NCI-H510A treated with DMSO at 0.1 percent for 48 hours (cell line): ENCODE data around the gene USP10.

Experiments used
- DNase-seq: peaks from one replicate; lab custom pipeline; 2025; lab: John Stamatoyannopoulos, UW

Gene USP10

DNA sequence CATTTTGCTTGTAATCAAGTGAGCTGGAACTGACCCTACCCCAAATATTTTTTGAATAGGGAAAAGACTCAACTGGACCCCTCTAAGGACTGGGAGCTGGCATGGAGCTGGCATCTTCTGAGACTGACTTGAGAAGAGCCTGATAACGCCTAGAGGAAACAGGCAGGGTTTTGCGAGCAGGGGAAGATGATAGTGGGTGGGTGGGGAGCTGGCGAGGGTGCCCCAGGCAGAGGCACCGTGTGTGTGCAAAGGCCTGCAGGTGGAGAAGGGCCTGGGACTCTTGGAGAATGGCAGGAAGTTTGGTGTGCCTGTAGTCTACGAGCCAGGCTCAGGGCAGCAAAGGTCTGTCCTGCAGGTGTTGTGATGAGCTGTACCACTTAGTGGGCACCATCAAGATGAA is 124.1 kb downstream of the USP10 start:
- no peak for DNase-seq

DNA sequence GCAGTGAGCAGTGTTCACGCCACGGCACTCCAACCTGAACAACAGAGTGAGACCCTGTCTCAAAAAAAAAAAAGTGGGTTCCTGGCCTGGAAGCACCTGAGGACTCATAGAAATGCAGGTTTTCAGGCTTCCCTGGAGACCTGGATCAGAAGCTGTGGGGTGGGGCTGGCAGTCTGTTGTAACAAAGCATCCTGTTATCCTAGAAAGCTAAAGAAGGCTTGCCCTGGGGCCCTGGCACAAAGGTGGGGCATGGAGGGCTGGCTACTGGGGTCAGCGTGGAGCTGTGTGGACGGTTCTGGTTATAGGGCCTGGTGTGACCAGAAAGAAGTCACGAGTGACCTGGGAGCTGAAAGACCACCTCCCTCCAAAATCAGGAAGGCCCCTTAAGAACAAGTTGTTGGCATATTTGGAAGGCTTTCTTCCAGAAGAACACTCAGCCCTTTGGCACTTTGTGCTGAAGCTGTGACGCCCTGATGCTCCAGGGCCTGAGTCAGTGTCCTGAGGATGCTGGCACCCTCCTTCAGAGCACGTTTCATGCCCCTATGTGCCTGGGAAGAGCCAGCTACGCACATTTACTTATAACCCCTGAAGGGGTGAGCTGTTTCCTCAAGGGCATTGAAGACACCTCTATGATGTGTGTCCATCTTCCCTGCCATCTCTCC is 126.2 kb downstream of the USP10 start:
- no peak for DNase-seq

DNA sequence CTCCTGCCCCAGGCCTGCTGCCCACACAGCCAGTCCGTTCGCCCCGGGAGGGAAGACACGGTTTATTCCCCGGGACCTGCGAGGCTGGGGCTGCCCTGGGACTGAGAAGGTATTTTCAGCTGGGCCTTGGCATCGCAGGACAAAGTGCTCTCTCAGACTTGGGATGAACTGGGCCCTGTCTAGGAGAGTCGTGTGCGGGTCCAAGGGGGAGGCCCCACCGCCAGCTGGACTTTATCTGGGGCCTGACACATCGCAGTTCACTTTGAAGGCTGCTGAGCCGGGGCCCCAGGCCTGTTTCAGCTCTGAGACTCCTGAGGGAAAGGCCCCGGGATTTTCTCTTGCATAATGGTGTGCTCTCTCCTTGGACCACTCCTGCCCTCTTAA is 126.8 kb downstream of the USP10 start:
- DNase-seq: no peak

DNA sequence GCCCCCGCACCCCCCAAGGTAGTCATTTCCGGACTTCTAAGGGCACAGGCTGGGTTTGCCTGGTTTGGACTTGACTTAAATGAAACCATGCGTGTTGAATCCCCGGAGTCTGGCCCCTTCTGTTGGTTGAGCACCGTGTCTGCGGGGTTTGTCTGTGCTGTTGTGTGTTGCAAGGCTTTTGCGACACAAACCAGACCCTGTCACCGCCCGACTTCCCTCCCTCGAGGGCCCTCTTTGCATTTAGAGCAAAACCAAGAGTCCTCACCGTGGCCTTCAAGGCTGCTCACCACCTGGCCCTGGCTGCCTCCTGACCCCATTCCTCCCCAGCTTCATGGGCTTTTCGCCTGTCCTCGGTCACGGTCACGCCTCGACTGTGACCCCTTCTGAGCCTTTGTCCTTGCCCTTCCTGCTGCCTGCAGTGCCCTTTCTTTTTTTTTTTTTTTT is 127.4 kb downstream of the USP10 start:
- DNase-seq: no peak

DNA sequence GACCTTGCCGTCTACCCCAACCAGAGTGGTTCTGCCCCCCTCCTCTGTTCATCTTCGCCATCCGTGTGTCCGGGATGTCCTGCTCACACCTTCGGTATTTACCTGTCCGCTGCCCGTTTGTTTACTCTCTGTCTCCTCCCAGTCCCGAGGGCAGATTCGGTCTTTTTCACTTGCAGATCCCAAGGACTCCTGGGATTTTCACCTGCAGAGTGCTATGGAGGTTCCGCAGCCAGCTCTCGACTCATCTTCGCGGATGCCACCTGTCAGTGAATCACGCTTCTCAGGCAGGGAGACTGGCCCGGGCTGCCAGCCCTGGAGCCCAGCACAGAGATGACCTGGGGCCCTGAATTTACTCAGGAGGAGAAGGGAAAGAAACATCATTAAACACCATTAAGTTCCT is 128.1 kb downstream of the USP10 start:
- no peak for DNase-seq

DNA sequence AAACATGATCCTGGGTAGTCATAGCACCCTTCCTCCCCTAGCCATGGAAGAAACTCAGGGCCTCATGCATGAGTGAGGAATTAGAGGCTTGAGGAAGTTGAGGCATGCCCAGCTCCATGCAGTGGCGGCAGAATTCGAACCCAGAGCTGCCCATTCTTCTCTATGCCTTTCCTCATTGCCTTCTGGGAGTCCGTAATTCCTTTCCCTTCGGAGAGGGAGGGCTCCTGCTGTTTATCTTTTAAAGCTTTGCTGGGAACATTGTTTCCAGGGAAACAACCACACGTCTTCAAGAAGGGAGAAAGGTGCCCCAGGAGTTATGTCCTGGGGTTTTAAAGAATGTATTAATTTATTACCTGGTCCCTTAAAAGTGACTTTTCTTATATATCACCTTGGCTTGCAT is 128.5 kb downstream of the USP10 start:
- DNase-seq: no peak
